Stimulated activated CD8-positive, alpha-beta memory T cell treated with anti-CD3 and anti-CD28 coated beads, Interleukin-7, amount 100 ng/mL, for 24 hours (primary cell): ENCODE measurements around the gene PLK5.
A peak's percentile ranks its signal among the peaks of the same experiment; 100 is the strongest.
"Not testable (repeated sequence)": the region's sequence is repeated elsewhere in the genome, so short reads cannot be mapped to it uniquely, and the experiment has no call there.

Source experiments
- DNase-seq: peaks from one replicate; pipeline ENCODE4 v3.0.0-alpha.2; 2020; ENCODE audit warnings: low read depth

Gene PLK5

DNA sequence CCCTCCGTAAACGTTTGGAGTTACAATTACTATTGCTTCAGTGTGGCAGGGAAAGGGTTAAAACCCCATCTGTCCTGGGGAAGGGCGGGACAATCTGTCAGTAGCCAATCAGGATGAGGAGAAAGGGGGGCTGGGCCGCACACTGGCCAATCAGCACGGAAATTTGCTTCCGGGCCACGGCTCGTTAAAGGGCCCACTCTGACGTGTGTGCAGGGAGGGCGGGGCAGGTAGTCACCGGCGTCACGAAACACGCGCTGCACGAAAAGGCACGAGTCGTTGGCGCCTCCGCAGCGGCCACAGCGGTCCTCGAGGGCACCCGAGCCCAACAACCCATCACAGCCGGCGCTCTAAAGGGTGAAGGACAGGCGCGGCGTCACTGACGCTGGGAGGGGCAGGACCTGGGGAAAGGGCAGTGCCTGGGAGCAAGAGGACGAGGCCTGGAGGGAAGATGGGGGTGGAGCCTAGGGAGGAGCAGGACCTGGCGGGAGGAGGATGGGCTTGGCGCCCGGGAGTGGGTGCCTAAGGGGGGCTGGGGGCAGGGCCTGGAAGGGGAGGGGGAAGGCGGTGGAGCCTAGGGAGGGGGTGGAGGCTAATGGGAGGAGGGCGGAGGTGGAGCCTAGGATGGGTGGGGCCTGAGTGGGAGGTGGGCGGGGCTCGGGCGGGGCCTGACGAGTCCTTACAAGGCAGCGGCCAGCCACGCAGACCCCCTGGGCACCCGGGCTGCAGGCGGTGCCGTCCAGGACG, 15.9 kb upstream of the PLK5 start:
- DNase-seq: peak; percentile 79

DNA sequence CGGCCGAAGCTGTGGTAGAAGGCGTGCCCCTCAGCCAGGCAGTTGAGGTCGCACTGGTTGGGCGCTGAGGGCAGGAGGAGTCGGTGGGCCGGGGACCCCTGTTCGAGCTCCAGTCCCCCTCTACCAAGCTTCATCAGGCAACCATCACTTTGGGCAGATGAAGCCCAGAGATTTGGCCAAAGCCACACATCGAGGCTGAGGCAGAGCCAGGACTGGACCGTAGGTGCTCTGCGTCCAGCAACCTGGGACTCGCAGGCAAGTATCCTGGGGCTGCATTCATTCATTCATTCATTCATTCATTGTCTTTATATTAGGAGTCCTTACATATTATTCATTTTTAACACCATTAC, 15.4 kb upstream of the PLK5 start:
- no peak for DNase-seq

- DNase-seq: no peak
Observed at GRCh38 chr19:1509602-1510441, 14.1 kb upstream of the PLK5 start.

GRCh38 chr19:1510442-1510806, 13.5 kb upstream of the PLK5 start:
- DNase-seq: no peak

GRCh38 chr19:1510807-1511206, 13.1 kb upstream of the PLK5 start:
- no peak for DNase-seq

- no peak for DNase-seq
Observed at GRCh38 chr19:1511318-1512317, 12.3 kb upstream of the PLK5 start.

DNA sequence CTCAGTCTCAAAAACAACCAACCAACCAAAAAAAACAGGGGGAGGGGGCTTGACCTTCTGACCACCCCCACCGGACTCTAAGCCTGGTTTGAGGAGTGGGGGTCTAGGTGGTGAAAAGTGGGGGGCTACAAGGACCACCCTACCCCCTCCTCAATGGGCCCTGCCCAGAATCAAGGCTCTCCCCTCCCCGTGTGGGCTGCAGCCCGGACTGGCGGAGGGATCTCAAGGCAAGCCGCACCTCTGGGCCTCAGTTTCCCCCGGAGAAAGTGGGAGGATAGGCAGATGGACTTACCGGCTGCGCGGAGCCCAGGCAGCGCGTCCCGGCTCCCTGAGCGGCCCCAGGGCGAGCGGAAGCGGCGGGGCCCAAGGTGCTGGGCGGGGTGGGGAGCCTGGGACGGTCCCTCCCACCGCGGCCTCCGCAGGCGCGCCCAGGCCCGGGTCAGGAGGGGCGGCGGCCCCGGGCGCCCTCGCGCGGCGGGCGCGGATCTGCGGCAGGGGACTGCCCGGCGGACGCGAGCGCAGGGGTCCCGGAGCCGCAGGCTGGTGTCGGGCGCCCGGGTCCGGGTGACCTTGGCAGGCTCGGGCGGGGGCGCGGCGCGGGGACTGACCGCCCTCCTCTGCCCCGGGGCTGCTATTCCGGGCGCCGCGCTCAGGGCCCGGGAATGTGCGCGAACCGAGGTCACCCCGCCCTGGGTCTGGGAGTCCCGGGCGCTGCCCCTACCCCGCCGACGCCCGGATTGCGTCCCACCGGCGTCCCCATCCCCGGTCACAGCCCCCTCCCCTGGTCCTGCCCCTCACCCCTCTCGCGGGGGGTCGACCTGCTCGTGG, 11.0 kb upstream of the PLK5 start, which contains the start of gene ADAMTSL5:
Gene ADAMTSL5, minus strand, starts transcription at position 349 of the 828 bp plus-strand sequence. CDS start 2,076 bp downstream, outside the sequence.
- peak; percentile 35 for DNase-seq

GRCh38 chr19:1513499-1514294, 10.2 kb upstream of the PLK5 start:
- peak; percentile 44 for DNase-seq

DNA sequence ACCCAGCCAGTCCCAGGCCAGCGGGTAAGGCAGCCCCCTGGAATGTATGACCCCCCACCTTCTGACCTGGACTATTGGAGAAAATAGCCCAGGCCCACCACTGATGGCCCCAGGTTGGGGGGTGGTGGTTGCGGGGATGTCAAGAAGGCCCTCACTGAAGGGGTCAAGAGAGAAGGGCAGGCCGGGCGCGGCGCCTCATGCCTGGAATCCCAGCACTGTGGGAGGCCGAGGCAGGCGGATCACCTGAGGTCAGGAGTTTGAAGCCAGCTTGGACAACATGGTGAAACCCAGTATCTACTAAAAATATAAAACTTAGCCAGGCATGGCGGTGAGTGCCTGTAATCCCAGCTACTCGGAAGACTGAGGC, 9.6 kb upstream of the PLK5 start:
- no peak for DNase-seq

GRCh38 chr19:1514986-1515721, 8.7 kb upstream of the PLK5 start:
- no peak for DNase-seq

DNA sequence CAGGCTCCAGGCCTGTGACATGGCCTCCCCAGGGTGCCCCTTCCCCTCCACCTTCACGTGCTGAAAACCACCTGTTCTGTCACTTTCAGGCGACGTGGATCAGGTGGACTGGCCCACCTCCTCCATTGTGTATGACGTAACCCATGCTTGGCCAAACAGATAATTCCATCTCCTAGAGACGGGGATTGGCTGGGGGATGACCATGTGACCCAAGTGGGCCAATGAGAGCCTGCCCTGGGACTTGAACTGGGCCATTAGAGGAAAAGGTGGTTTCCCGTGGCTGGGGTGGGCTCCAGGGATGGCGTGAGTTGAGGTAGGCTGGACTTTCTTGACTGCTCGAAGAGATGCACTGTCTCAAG, 7.5 kb upstream of the PLK5 start:
- no peak for DNase-seq

DNA sequence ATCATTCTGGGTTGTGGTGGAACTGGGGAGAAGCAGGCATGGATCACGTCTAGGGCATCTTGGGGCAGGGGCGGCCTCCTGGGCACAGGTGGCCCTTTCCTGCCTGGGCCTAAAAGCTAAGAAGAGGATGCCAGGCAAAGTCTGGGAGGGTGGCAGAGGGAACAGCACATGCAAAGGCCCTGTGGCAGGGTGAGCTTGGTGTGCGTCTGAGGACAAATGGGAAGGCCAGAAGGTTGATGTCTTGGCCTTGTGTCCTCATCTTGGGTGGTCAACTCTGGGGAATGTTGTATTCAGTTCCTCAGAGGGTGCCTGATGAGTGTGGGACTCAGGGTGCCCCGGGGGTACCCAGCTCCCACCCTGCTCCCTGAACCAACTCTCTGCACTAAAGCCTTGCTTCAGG, 5.4 kb upstream of the PLK5 start:
- no peak for DNase-seq

DNA sequence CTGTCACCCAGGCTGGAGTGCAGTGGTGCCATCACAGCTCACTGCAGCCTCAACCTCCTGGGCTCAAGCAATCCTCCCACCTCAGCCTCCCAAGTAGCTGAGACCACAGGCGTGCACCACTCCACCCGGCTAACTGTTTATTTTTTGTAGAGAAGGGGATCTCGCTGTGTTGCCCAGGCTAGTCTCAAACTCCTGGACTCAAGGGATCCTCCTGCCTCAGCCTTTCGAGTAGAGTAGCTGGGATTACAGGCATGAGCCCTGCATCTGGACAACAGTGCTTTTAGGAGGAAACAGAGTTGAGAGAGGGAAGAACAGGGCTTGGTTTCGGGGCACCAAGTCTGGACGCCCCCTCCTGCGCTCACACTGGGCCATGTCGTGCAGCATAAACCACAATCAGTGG, 4.1 kb upstream of the PLK5 start:
- not testable (repeated sequence) for DNase-seq

DNA sequence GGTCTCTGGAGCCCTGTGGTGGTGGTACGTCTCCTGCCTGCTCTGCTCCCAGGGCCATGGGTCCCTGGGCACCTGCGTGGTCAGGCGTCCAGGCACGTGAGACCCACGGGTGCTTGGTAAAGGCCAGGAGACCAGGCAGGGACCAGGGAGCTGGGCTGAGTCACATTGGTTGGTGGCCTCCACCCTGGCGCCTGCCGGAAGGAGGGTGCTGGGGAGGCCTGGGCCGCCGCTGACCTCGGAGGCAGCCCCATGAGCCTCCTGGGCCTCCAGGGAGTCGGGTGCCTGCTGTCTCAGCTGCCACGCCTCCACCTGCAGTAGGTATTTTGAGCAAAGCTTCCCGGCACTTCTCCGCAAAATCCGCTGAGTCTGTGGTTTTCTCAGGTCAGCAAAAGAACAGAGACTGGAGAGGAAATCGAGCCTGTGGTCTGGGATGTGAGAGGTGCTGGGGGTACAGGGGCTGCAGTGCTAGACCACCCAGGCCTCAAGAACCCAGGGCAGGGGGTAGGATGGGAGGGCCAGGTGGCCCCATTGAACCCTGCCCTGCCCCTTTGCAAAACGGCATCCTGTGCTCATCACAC, 3.6 kb upstream of the PLK5 start:
- DNase-seq: no peak

DNA sequence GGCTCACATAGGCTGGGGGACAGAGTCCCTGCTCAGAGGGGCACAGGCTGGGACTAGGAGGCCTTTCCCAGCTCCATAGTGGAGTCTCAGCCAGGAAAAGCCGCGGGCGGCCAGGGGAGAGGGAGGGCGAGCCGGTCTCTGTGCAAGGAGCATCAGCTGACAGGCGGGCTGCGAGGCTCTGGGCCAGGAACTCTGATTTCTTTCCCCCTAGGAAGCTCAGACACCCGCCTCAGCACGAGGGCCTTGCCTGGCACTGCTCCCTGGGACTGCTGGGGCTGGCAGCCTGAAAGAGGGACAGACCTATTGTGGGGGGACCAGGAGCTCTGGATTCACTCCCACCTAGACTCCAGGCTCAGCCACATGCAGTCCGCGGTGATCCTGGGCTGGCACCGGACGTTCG, 2.2 kb upstream of the PLK5 start:
- DNase-seq: no peak

DNA sequence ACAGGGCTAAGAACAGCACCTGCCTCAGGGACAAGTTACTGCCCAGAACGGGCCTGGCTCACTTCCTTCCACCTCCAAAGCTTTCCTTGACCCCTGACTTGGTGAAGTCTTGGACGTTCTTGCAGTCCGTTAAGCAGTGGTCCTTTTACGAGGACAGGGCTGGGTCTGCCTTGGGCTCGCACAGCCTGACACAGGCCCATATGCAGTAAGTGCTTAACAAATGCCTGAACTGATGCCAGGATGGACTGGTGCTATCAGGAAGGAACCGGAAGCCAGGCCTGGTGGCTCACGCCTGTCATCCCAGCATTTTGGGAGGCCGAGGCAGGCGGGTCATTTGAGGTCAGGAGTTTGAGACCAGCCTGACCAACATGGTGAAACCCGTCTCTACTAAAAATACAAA, 1.8 kb upstream of the PLK5 start:
- DNase-seq: no peak

DNA sequence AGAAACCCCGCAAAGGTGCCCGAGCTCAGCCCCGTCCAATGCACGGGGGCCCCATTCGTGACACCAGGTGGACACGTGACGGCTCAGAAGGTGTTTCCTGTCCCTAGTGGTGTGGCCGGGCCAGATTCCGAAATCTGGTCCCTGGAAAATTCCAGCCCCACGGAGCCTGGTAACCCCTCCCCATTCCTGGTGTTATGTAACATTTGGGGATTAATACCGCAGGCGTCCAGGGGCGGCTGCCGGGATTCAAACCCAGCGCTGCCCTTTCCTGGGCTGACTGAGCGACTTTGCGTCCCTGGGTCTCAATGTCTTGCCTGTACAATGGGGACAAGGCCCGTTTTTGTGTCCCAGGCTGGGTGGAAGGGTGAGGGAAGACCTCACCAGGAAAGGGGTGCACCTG, 1.0 kb upstream of the PLK5 start:
- no peak for DNase-seq

GRCh38 chr19:1524287-1524971, 552 bp downstream of the PLK5 start:
- no peak for DNase-seq

GRCh38 chr19:1524972-1525325, 1.1 kb downstream of the PLK5 start:
- DNase-seq: no peak
